Neural progenitor cell (in vitro differentiated cells): ENCODE data around the gene TMEM167A. TPM values are rescaled to one million over a fixed set of nuclear protein-coding genes. Genes with fewer than 3 reads are reported as not detected.

Experiments
- DNase-seq: peaks from one replicate; pipeline ENCODE4 v3.0.0-alpha.2; 2016; ENCODE audit warnings: low spot score
- H2AFZ ChIP-seq: fragments of 200-600 bp; sonication (generic); replicated peaks from 2 replicates; pipeline ENCODE4 v1.6.1; 2016; ENCODE audit warnings: antibody characterized with exemption
- H3F3A ChIP-seq: fragments of 200-600 bp; sonication (generic); 2 replicates; pipeline ENCODE4 v1.6.1; 2016; ENCODE audit warnings: antibody characterized with exemption, low read depth
- H3K27ac ChIP-seq: fragments of 200-600 bp; sonication (generic); 2 replicates; pipeline ENCODE4 v1.5.1; 2016; ENCODE audit warnings: mild to moderate bottlenecking
- H3K27me3 ChIP-seq: fragments of 200-600 bp; sonication (generic); 2 replicates; pipeline ENCODE4 v1.6.1; 2016; ENCODE audit warnings: mild to moderate bottlenecking, moderate library complexity
- H3K36me3 ChIP-seq: fragments of 200-600 bp; sonication (generic); 2 replicates; pipeline ENCODE4 v1.5.1; 2016
- H3K4me1 ChIP-seq: fragments of 200-600 bp; sonication (generic); 2 replicates; pipeline ENCODE4 v1.6.1; 2016; ENCODE audit warnings: mixed run types
- H3K4me2 ChIP-seq: fragments of 200-600 bp; sonication (generic); 2 replicates; pipeline ENCODE4 v1.6.1; 2016
- H3K4me3 ChIP-seq: fragments of 200-600 bp; sonication (generic); 2 replicates; pipeline ENCODE4 v1.5.1; 2016
- H3K79me2 ChIP-seq: fragments of 200-600 bp; sonication (generic); 2 replicates; pipeline ENCODE4 v1.6.1; 2016; ENCODE audit warnings: low read depth
- H3K9ac ChIP-seq: fragments of 200-600 bp; sonication (generic); 2 replicates; pipeline ENCODE4 v1.6.1; 2016
- H3K9me3 ChIP-seq: fragments of 200-600 bp; sonication (generic); 2 replicates; pipeline ENCODE4 v1.5.1; 2016; ENCODE audit warnings: low read depth
- H4K20me1 ChIP-seq: fragments of 200-600 bp; sonication (generic); 2 replicates; pipeline ENCODE4 v1.6.1; 2016; ENCODE audit warnings: low read depth
- H3K27ac Mint-ChIP-seq: 3 replicates; pipeline ENCODE4 v1.8.0; 2021; ENCODE audit warnings: mixed read lengths
- H3K27me3 Mint-ChIP-seq: 2 replicates; pipeline ENCODE4 v1.8.0; 2022; ENCODE audit warnings: low read depth, mild to moderate bottlenecking, inconsistent platforms, moderate library complexity, mixed read lengths; ENCODE audit not compliant: insufficient read depth
- H3K36me3 Mint-ChIP-seq: 3 replicates; pipeline ENCODE4 v1.8.0; 2021; ENCODE audit warnings: mixed read lengths
- H3K4me1 Mint-ChIP-seq: 3 replicates; pipeline ENCODE4 v1.8.0; 2021; ENCODE audit warnings: mixed read lengths
- H3K4me3 Mint-ChIP-seq: 3 replicates; pipeline ENCODE4 v1.8.0; 2021; ENCODE audit warnings: mild to moderate bottlenecking, moderate library complexity, mixed read lengths
- H3K9me3 Mint-ChIP-seq: 3 replicates; pipeline ENCODE4 v1.8.0; 2020; ENCODE audit warnings: mixed read lengths
- EZH2 ChIP-seq: fragments of 200-600 bp; sonication (generic); IDR thresholded peaks from 2 replicates; pipeline ENCODE4 v1.6.1; 2017; ENCODE audit warnings: antibody characterized with exemption, mild to moderate bottlenecking, moderate library complexity
- EZH2phosphoT487 ChIP-seq: fragments of 200-600 bp; sonication (generic); IDR thresholded peaks from 2 replicates; pipeline ENCODE4 v1.6.1; 2017; ENCODE audit warnings: antibody characterized with exemption
- total RNA-seq: library from RNA; depleted of rRNA; stranded (reverse); fragments of >200 nt; gene quantifications from 2 replicates; pipeline ENCODE4 v1.2.3, GENCODE V29; 2015; ENCODE audit warnings: low replicate concordance
- TF ChIP-seq, protein P1 (sequence below): fragments of 200-600 bp; sonication (generic); IDR thresholded peaks from 2 replicates; pipeline ENCODE4 v1.5.1; 2017; ENCODE audit warnings: antibody characterized with exemption, mild to moderate bottlenecking

The TMEM167A gene
- total RNA-seq, 1 donor from 2014 or later = 185 TPM

DNA sequence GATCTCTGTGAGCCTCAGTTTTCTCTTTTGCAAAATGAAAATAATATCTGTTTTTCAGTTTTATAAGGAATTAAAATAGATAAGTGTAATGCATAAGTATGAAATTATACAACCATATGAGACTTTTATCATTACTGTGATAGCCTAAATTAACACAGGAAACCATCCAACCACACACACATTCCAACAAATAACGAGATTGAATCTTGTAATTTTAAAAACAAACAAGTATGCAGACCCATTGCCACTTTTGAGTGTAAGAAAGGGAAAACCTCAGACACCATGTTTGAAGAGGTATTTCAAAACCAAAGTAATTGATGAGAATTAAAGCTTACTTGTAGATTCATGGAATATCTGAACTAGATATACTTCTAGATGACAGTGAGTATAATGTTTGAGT is 32.2 kb upstream of the TMEM167A start:
- TF ChIP-seq, protein P1, sequence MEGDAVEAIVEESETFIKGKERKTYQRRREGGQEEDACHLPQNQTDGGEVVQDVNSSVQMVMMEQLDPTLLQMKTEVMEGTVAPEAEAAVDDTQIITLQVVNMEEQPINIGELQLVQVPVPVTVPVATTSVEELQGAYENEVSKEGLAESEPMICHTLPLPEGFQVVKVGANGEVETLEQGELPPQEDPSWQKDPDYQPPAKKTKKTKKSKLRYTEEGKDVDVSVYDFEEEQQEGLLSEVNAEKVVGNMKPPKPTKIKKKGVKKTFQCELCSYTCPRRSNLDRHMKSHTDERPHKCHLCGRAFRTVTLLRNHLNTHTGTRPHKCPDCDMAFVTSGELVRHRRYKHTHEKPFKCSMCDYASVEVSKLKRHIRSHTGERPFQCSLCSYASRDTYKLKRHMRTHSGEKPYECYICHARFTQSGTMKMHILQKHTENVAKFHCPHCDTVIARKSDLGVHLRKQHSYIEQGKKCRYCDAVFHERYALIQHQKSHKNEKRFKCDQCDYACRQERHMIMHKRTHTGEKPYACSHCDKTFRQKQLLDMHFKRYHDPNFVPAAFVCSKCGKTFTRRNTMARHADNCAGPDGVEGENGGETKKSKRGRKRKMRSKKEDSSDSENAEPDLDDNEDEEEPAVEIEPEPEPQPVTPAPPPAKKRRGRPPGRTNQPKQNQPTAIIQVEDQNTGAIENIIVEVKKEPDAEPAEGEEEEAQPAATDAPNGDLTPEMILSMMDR = no peak
- TF ChIP-seq EZH2 (no peak), EZH2phosphoT487 (no peak)
- H3F3A ChIP-seq = no peaks in the 10 kb centered on the region
- peaks cover 10% of the 10 kb centered on the region for H3K36me3 ChIP-seq
- H3K79me2 ChIP-seq = no peaks in the 10 kb centered on the region
- no peak overlapping the region for H2AFZ ChIP-seq
- H3K27ac ChIP-seq = no peak overlapping the region
- Mint-ChIP-seq H3K9me3 (peaks cover 11% of the 10 kb centered on the region), H3K4me3 (no peak overlapping the region), H3K36me3 (peaks cover 18% of the 10 kb centered on the region), H3K27ac (no peak overlapping the region), H3K4me1 (no peaks in the 10 kb centered on the region), H3K27me3 (no peaks in the 10 kb centered on the region)
- no peaks in the 10 kb centered on the region for H3K4me1 ChIP-seq
- H3K4me2 ChIP-seq = no peak overlapping the region
- H3K4me3 ChIP-seq = no peak overlapping the region
- no peak for DNase-seq
- no peaks in the 10 kb centered on the region for H4K20me1 ChIP-seq
- no peaks in the 10 kb centered on the region for H3K27me3 ChIP-seq
- H3K9me3 ChIP-seq = no peaks in the 10 kb centered on the region
- H3K9ac ChIP-seq = no peak overlapping the region

DNA sequence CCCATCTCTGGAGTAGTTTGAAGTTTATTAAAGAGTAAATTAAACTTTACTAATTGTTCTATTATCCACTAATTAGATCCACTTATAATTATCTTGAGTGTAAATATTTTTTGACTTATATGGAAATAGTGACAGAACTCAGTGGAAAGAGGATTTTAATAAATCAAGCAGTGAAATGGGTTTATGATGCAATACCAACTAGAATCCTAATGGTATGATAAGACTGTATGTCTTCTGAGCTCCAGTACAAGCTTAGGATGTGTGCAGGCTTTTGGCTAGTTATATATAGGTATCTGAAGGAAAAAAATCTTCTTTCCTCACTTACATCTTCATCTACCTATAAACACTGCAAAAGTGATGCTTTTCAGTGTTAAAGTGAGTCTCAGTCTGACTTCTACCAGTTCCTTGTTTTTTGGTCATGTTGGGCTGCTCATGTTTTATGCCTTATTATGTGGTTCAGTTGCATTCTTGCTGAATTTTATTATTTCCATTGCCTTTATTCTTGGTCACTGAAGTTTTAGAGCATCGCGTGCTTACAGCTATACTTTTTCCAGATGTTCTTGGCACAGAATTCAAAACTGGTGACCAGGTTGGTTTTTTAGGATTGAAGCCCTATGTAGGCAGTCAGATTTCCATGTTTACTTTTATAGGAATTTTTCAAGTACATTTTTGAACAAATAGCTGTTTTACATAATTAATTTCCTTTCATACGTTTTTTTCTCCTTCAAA is 30.7 kb upstream of the TMEM167A start:
- H3K4me3 ChIP-seq = no peak overlapping the region
- H3K9ac ChIP-seq = no peak overlapping the region
- H3K36me3 ChIP-seq = peaks cover 10% of the 10 kb centered on the region
- H2AFZ ChIP-seq = no peak overlapping the region
- DNase-seq = no peak
- TF ChIP-seq EZH2phosphoT487 (no peak), EZH2 (no peak)
- TF ChIP-seq, protein P1 = no peak
- Mint-ChIP-seq H3K27ac (no peak overlapping the region), H3K4me1 (no peaks in the 10 kb centered on the region), H3K9me3 (peaks cover 9% of the 10 kb centered on the region), H3K36me3 (peaks cover 9% of the 10 kb centered on the region), H3K4me3 (no peak overlapping the region), H3K27me3 (no peaks in the 10 kb centered on the region)
- no peaks in the 10 kb centered on the region for H3K9me3 ChIP-seq
- H3K4me2 ChIP-seq = no peak overlapping the region
- no peaks in the 10 kb centered on the region for H4K20me1 ChIP-seq
- H3F3A ChIP-seq = no peaks in the 10 kb centered on the region
- no peaks in the 10 kb centered on the region for H3K27me3 ChIP-seq
- H3K79me2 ChIP-seq = no peaks in the 10 kb centered on the region
- no peak overlapping the region for H3K27ac ChIP-seq
- no peaks in the 10 kb centered on the region for H3K4me1 ChIP-seq

DNA sequence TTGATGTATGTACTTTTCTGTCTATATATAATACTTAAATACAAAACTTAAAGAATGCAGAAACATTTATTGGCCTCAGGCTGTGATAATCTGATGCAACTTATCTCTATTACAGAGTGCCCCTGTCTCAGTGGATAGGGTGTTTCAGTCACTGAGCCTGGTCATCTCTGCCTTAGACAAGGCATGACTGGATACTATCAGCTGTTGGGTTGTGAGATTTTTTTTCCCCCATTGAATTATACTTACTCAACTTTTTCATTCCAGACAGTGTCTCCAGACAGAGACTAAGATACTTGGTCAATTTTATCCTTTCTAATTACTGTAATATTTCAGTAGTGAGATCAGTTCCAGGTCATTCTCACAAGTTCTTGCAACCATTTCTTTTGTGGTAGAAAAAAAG is 26.8 kb upstream of the TMEM167A start:
- Histone ChIP-seq H4K20me1 (peaks cover 5% of the 10 kb centered on the region), H3K4me1 (peaks cover 13% of the 10 kb centered on the region), H3K79me2 (no peaks in the 10 kb centered on the region), H3K4me3 (no peak overlapping the region), H3K4me2 (no peak overlapping the region), H3F3A (peaks cover 10% of the 10 kb centered on the region), H3K9me3 (no peaks in the 10 kb centered on the region), H2AFZ (no peak overlapping the region), H3K9ac (no peak overlapping the region), H3K27ac (no peak overlapping the region), H3K36me3 (no peaks in the 10 kb centered on the region), H3K27me3 (no peaks in the 10 kb centered on the region)
- Mint-ChIP-seq H3K4me1 (peaks cover 14% of the 10 kb centered on the region), H3K9me3 (no peaks in the 10 kb centered on the region), H3K36me3 (no peaks in the 10 kb centered on the region), H3K4me3 (no peak overlapping the region), H3K27me3 (no peaks in the 10 kb centered on the region), H3K27ac (no peak overlapping the region)
- TF ChIP-seq, protein P1 = no peak
- TF ChIP-seq EZH2phosphoT487 = no peak
- no peak for TF ChIP-seq EZH2
- DNase-seq = no peak
